Measurements from ENCODE around the gene ZSCAN5C. TPM values are rescaled to one million over a fixed set of nuclear protein-coding genes. Genes with fewer than 3 reads are reported as not detected.

The ZSCAN5C gene
- total and polyA plus RNA-seq, 2 experiments from 2014 or later, result not detected

- Histone ChIP-seq H3K4me3 (no peak overlapping the region), H3K36me3 (no peaks in the 10 kb centered on the region), H3K27me3 (no peaks in the 10 kb centered on the region), H3K4me1 (ENCODE audit: low read depth) (no peaks in the 10 kb centered on the region), H3K27ac (no peak overlapping the region), H3K9me3 (ENCODE audit: low read depth) (no peaks in the 10 kb centered on the region)
- no peak for TF ChIP-seq CTCF (IDR thresholded peaks at IDR 0.05; ENCODE audit: low read depth, low read length)
- DNase-seq (ENCODE audit: low read depth in 1 of 2, low spot score in 1 of 2), result no peak
These were observed 43.8 kb upstream of the ZSCAN5C start for GRCh38 chr19:56158170-56158757.

- no peak for TF ChIP-seq CTCF (IDR thresholded peaks at IDR 0.05; ENCODE audit: low read depth, low read length)
- H3K36me3 ChIP-seq, result no peaks in the 10 kb centered on the region
- no peaks in the 10 kb centered on the region for H3K4me1 ChIP-seq (ENCODE audit: low read depth)
- H3K27me3 ChIP-seq, result no peaks in the 10 kb centered on the region
- H3K4me3 ChIP-seq, result no peak overlapping the region
- H3K9me3 ChIP-seq (ENCODE audit: low read depth), result no peaks in the 10 kb centered on the region
- no peak for DNase-seq (ENCODE audit: low read depth in 1 of 2, low spot score in 1 of 2)
- no peak overlapping the region for H3K27ac ChIP-seq
These were observed 43.0 kb upstream of the ZSCAN5C start for GRCh38 chr19:56159009-56159559.

GRCh38 chr19:56159622-56160271 is 42.3 kb upstream of the ZSCAN5C start:
- H3K27me3 ChIP-seq, result no peaks in the 10 kb centered on the region
- no peak overlapping the region for H3K27ac ChIP-seq
- H3K4me1 ChIP-seq (ENCODE audit: low read depth), result no peaks in the 10 kb centered on the region
- TF ChIP-seq CTCF (IDR thresholded peaks at IDR 0.05; ENCODE audit: low read depth, low read length), result no peak
- no peak for DNase-seq (ENCODE audit: low read depth in 1 of 2, low spot score in 1 of 2)
- no peaks in the 10 kb centered on the region for H3K36me3 ChIP-seq
- no peak overlapping the region for H3K4me3 ChIP-seq
- H3K9me3 ChIP-seq (ENCODE audit: low read depth), result no peaks in the 10 kb centered on the region

- H3K9me3 ChIP-seq (ENCODE audit: low read depth), result no peaks in the 10 kb centered on the region
- TF ChIP-seq CTCF (IDR thresholded peaks at IDR 0.05; ENCODE audit: low read depth, low read length), result no peak
- H3K4me1 ChIP-seq (ENCODE audit: low read depth), result no peaks in the 10 kb centered on the region
- H3K36me3 ChIP-seq, result no peaks in the 10 kb centered on the region
- no peaks in the 10 kb centered on the region for H3K27me3 ChIP-seq
- DNase-seq (ENCODE audit: low read depth in 1 of 2, low spot score in 1 of 2), result no peak
- no peak overlapping the region for H3K4me3 ChIP-seq
- H3K27ac ChIP-seq, result no peak overlapping the region
These were observed 40.5 kb upstream of the ZSCAN5C start for GRCh38 chr19:56161534-56161933.

GRCh38 chr19:56162258-56162657 is 39.8 kb upstream of the ZSCAN5C start:
- Histone ChIP-seq H3K9me3 (ENCODE audit: low read depth) (no peaks in the 10 kb centered on the region), H3K4me1 (ENCODE audit: low read depth) (no peaks in the 10 kb centered on the region), H3K27me3 (no peaks in the 10 kb centered on the region), H3K27ac (no peak overlapping the region), H3K36me3 (no peaks in the 10 kb centered on the region), H3K4me3 (no peak overlapping the region)
- no peak for TF ChIP-seq CTCF (IDR thresholded peaks at IDR 0.05; ENCODE audit: low read depth, low read length)
- peak in 1 of 2 donors; percentile 37 for DNase-seq (ENCODE audit: low read depth in 1 of 2, low spot score in 1 of 2)
